ENCODE results near the gene CFAP221. TPM values are rescaled to one million over a fixed set of nuclear protein-coding genes. Genes with fewer than 3 reads are reported as not detected.

CFAP221 gene
- polyA plus RNA-seq, 1 donor (not counting 4 experiments of a cell fraction or from before 2014, with no cell fraction given), result not detected

DNA sequence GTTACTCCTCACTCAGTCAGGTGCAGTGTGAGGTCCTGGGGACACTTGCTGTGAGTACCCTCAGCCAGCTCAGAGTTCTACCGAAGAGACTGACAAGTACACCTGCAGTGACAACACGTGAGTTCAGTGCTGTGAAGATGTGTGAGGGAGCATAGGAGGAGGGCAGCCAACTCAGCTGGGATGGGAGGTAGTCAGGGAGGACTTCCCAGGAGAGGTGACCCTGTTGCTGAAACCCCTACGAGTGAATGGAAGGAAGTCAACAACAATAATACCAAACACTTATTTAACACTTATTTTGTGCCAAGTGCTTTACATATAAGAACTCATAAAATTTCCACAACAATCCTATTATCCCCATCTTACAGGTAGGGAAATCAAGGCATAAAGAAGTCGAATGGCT, 145.0 kb downstream of the CFAP221 start:
- dilution Hi-C loops (cut with MboI; ENCODE audit: extremely low pct_ligation_motif_present, low sequenced_read_pairs), result no loop called here
- Histone ChIP-seq H3K4me3 (ENCODE audit: control insufficient read depth in 2 of 3, extremely low read depth in 1 of 3, insufficient read depth in 2 of 3, low read depth in 1 of 3, low read length in 3 of 3) (no peak overlapping the region), H3K79me2 (ENCODE audit: control insufficient read depth, insufficient read depth, low read length) (no peaks in the 10 kb centered on the region), H3K4me1 (ENCODE audit: control insufficient read depth, extremely low read depth, insufficient read depth, low read length) (peaks cover 3% of the 10 kb centered on the region), H3K36me3 (ENCODE audit: control insufficient read depth in 2 of 2, extremely low read depth in 1 of 2, insufficient read depth in 2 of 2, low read length in 2 of 2) (peaks cover 0 to 3% of the 10 kb centered on the region in 2 experiments), H3K27me3 (ENCODE audit: control insufficient read depth, extremely low read depth, insufficient read depth, low read length) (no peaks in the 10 kb centered on the region), H3K27ac (ENCODE audit: control insufficient read depth, insufficient read depth, low read length) (no peak overlapping the region), H3K9ac (ENCODE audit: control insufficient read depth, extremely low read depth, insufficient read depth, low read length) (no peak overlapping the region), H2AFZ (ENCODE audit: control insufficient read depth, low read length) (no peak overlapping the region), H3K4me2 (ENCODE audit: control insufficient read depth, extremely low read depth, insufficient read depth, low read depth, low read length) (no peak overlapping the region), H3K9me3 (ENCODE audit: control insufficient read depth, low read depth, low read length) (no peaks in the 10 kb centered on the region), H3K9me1 (ENCODE audit: control insufficient read depth, extremely low read depth, insufficient read depth, low read length) (no peaks in the 10 kb centered on the region), H4K20me1 (ENCODE audit: control insufficient read depth, extremely low read depth, insufficient read depth, low read length) (no peaks in the 10 kb centered on the region)
- FAIRE-seq, result no peak
- TF ChIP-seq, protein P1, sequence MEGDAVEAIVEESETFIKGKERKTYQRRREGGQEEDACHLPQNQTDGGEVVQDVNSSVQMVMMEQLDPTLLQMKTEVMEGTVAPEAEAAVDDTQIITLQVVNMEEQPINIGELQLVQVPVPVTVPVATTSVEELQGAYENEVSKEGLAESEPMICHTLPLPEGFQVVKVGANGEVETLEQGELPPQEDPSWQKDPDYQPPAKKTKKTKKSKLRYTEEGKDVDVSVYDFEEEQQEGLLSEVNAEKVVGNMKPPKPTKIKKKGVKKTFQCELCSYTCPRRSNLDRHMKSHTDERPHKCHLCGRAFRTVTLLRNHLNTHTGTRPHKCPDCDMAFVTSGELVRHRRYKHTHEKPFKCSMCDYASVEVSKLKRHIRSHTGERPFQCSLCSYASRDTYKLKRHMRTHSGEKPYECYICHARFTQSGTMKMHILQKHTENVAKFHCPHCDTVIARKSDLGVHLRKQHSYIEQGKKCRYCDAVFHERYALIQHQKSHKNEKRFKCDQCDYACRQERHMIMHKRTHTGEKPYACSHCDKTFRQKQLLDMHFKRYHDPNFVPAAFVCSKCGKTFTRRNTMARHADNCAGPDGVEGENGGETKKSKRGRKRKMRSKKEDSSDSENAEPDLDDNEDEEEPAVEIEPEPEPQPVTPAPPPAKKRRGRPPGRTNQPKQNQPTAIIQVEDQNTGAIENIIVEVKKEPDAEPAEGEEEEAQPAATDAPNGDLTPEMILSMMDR (optimal IDR thresholded peaks at IDR 0.05 in 1 of 3, IDR thresholded peaks at IDR 0.05 in 1 of 3, conservative IDR thresholded peaks at IDR 0.05 in 1 of 3; ENCODE audit: extremely low read depth in 1 of 3, insufficient read depth in 2 of 3, low read length in 3 of 3), result no peak
- TF ChIP-seq EZH2 (IDR thresholded peaks at IDR 0.05; ENCODE audit: low read length), result no peak
- no peak for DNase-seq (ENCODE audit: low read depth, low spot score)

GRCh38 chr2:119691189-119691588, 146.9 kb downstream of the CFAP221 start:
- no peaks in the 10 kb centered on the region for H3K9me1 ChIP-seq (ENCODE audit: control insufficient read depth, extremely low read depth, insufficient read depth, low read length)
- TF ChIP-seq, protein P1 (optimal IDR thresholded peaks at IDR 0.05 in 1 of 3, IDR thresholded peaks at IDR 0.05 in 1 of 3, conservative IDR thresholded peaks at IDR 0.05 in 1 of 3; ENCODE audit: extremely low read depth in 1 of 3, insufficient read depth in 2 of 3, low read length in 3 of 3), result no peak
- no peak for TF ChIP-seq EZH2 (IDR thresholded peaks at IDR 0.05; ENCODE audit: low read length)
- DNase-seq (ENCODE audit: low read depth, low spot score), result no peak
- H3K4me2 ChIP-seq (ENCODE audit: control insufficient read depth, extremely low read depth, insufficient read depth, low read depth, low read length), result no peak overlapping the region
- H3K79me2 ChIP-seq (ENCODE audit: control insufficient read depth, insufficient read depth, low read length), result no peaks in the 10 kb centered on the region
- dilution Hi-C loops (cut with MboI; ENCODE audit: extremely low pct_ligation_motif_present, low sequenced_read_pairs), result no loop called here
- H3K36me3 ChIP-seq (ENCODE audit: control insufficient read depth in 2 of 2, extremely low read depth in 1 of 2, insufficient read depth in 2 of 2, low read length in 2 of 2), result peaks cover 0 to 3% of the 10 kb centered on the region in 2 experiments
- no peak overlapping the region for H2AFZ ChIP-seq (ENCODE audit: control insufficient read depth, low read length)
- FAIRE-seq, result no peak
- no peak overlapping the region for H3K9ac ChIP-seq (ENCODE audit: control insufficient read depth, extremely low read depth, insufficient read depth, low read length)
- H4K20me1 ChIP-seq (ENCODE audit: control insufficient read depth, extremely low read depth, insufficient read depth, low read length), result no peaks in the 10 kb centered on the region
- no peaks in the 10 kb centered on the region for H3K4me1 ChIP-seq (ENCODE audit: control insufficient read depth, extremely low read depth, insufficient read depth, low read length)
- no peak overlapping the region for H3K27ac ChIP-seq (ENCODE audit: control insufficient read depth, insufficient read depth, low read length)
- no peak overlapping the region for H3K4me3 ChIP-seq (ENCODE audit: control insufficient read depth in 2 of 3, extremely low read depth in 1 of 3, insufficient read depth in 2 of 3, low read depth in 1 of 3, low read length in 3 of 3)
- H3K27me3 ChIP-seq (ENCODE audit: control insufficient read depth, extremely low read depth, insufficient read depth, low read length), result no peaks in the 10 kb centered on the region
- H3K9me3 ChIP-seq (ENCODE audit: control insufficient read depth, low read depth, low read length), result no peaks in the 10 kb centered on the region

All from keratinocyte (primary cell).